Astrocyte (in vitro differentiated cells and primary cell): ENCODE data around the gene PRRX1.

Experiments
- EZH2 ChIP-seq: IDR thresholded peaks from 2 replicates; pipeline ENCODE4 v1.6.1; 2012; ENCODE audit warnings: mild to moderate bottlenecking, low read length, inconsistent platforms; ENCODE audit not compliant: insufficient read depth
- TF ChIP-seq, protein P1 (sequence below): IDR thresholded peaks from 2 replicates; pipeline ENCODE4 v1.5.1; 2011; ENCODE audit warnings: low read depth, mild to moderate bottlenecking, inconsistent platforms, low read length, moderate library complexity; ENCODE audit not compliant: insufficient read depth

DNA sequence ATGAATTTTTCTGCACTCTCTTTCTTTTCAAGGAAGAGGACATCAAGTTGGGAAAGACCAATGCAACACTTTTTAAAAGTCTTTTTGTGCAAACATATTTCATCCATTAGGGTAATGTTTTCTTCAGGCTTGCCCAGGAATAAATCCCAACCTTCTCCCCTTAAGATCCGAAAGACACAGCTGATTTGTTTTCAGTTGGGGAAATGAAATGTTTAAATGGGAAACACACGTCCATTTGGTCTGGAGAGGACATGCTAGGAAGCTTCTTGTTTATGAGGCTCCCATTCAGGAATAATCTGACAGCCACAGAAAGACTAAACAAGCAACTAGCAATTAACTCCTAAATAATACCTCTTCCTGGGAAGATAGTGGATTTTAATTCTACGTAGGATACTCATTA is 91.9 kb downstream of the PRRX1 start:
- TF ChIP-seq EZH2, result no peak
- TF ChIP-seq, protein P1, sequence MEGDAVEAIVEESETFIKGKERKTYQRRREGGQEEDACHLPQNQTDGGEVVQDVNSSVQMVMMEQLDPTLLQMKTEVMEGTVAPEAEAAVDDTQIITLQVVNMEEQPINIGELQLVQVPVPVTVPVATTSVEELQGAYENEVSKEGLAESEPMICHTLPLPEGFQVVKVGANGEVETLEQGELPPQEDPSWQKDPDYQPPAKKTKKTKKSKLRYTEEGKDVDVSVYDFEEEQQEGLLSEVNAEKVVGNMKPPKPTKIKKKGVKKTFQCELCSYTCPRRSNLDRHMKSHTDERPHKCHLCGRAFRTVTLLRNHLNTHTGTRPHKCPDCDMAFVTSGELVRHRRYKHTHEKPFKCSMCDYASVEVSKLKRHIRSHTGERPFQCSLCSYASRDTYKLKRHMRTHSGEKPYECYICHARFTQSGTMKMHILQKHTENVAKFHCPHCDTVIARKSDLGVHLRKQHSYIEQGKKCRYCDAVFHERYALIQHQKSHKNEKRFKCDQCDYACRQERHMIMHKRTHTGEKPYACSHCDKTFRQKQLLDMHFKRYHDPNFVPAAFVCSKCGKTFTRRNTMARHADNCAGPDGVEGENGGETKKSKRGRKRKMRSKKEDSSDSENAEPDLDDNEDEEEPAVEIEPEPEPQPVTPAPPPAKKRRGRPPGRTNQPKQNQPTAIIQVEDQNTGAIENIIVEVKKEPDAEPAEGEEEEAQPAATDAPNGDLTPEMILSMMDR, result no peak
